OCI-LY1 (cell line): Measurements from ENCODE around the gene SNTG2.

Experiments
- H2AFZ ChIP-seq: fragments of 200-600 bp; sonication (generic), shearing (Covaris generic); 2 replicates; pipeline ENCODE4 v1.6.0; 2014; ENCODE audit warnings: antibody characterized with exemption, mild to moderate bottlenecking, low read length
- H3F3A ChIP-seq: fragments of 200-600 bp; sonication (generic), shearing (Covaris generic); 2 replicates; pipeline ENCODE4 v1.6.0; 2014; ENCODE audit warnings: mild to moderate bottlenecking, antibody characterized with exemption, low read length, moderate library complexity; ENCODE audit not compliant: insufficient read depth
- H3K27ac ChIP-seq: fragments of 200-600 bp; sonication (generic); 2 replicates; pipeline ENCODE4 v1.5.1; 2014; ENCODE audit warnings: low read length, mixed run types, mild to moderate bottlenecking, low read depth; ENCODE audit not compliant: poor library complexity, severe bottlenecking
- H3K27me3 ChIP-seq: fragments of 200-600 bp; sonication (generic); 2 replicates; pipeline ENCODE4 v1.6.0; 2014; ENCODE audit warnings: antibody characterized with exemption, mild to moderate bottlenecking, low read length, moderate library complexity; ENCODE audit not compliant: insufficient read depth
- H3K36me3 ChIP-seq: fragments of 200-600 bp; sonication (generic); 2 replicates; pipeline ENCODE4 v1.6.1; 2014; ENCODE audit warnings: mild to moderate bottlenecking, antibody characterized with exemption, low read length, moderate library complexity, mixed read lengths; ENCODE audit not compliant: insufficient read depth
- H3K4me1 ChIP-seq: fragments of 200-600 bp; sonication (generic); 2 replicates; pipeline ENCODE4 v1.5.1; 2014; ENCODE audit warnings: mild to moderate bottlenecking, low read length, moderate library complexity; ENCODE audit not compliant: insufficient read depth, severe bottlenecking
- H3K4me2 ChIP-seq: fragments of 200-600 bp; sonication (generic), shearing (Covaris generic); 2 replicates; pipeline ENCODE4 v1.6.1; 2014; ENCODE audit warnings: low read length
- H3K4me3 ChIP-seq: fragments of 200-600 bp; sonication (generic); 2 replicates; pipeline ENCODE4 v1.5.1; 2014; ENCODE audit warnings: low read length, low read depth, mild to moderate bottlenecking, mixed read lengths; ENCODE audit not compliant: poor library complexity, severe bottlenecking
- H3K79me2 ChIP-seq: fragments of 200-600 bp; shearing (Covaris generic); 2 replicates; pipeline ENCODE4 v1.6.1; 2016; ENCODE audit warnings: mixed run types, low read length, mixed read lengths; ENCODE audit not compliant: insufficient read depth
- H3K9ac ChIP-seq: fragments of 200-600 bp; sonication (generic), shearing (Covaris generic); 2 replicates; pipeline ENCODE4 v1.6.1; 2014; ENCODE audit warnings: mild to moderate bottlenecking, low read length, mixed read lengths
- H3K9me2 ChIP-seq: fragments of 200-600 bp; sonication (generic), shearing (Covaris generic); 2 replicates; pipeline ENCODE4 v1.6.1; 2014; ENCODE audit warnings: low read depth, mild to moderate bottlenecking, low read length, mixed read lengths
- H3K9me3 ChIP-seq: fragments of 200-600 bp; shearing (Covaris generic); 2 replicates; pipeline ENCODE4 v1.6.1; 2014; ENCODE audit warnings: low read length, mixed read lengths
- H4K20me1 ChIP-seq: fragments of 200-600 bp; sonication (generic), shearing (Covaris generic); 2 replicates; pipeline ENCODE4 v1.6.0; 2016; ENCODE audit warnings: mild to moderate bottlenecking, low read length; ENCODE audit not compliant: insufficient read depth
- EZH2 ChIP-seq: fragments of 200-600 bp; sonication (generic), shearing (Covaris generic); IDR thresholded peaks from 2 replicates; pipeline ENCODE4 v1.8.0; 2017; ENCODE audit warnings: borderline replicate concordance, mixed run types, mild to moderate bottlenecking, antibody characterized with exemption, low read length, moderate library complexity, mixed read lengths
- TF ChIP-seq, protein P1 (sequence below): fragments of 200-600 bp; sonication (generic), shearing (Covaris generic); IDR thresholded peaks from 2 replicates; pipeline ENCODE4 v1.5.1; 2017; ENCODE audit warnings: mild to moderate bottlenecking, antibody characterized with exemption, low read length, moderate library complexity, mixed read lengths

The SNTG2 gene

DNA sequence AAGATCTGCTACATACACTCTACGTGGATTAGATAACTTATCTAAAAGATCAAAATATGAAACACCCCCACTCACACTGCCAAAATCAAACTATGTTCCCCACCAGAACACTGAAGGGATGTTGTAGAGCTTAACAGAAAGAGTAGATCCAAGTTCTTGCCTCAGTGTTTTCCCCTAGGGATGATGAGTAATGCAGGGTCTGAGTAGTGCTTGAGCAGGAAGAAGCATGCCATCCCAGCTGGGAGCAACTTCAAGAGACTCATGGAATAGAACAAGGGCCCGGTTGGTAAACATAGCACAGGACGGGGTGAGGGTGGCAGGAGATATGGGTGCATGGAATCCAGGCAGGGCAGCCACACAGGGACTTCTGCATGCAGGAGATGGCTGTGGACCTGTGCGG is 74.3 kb downstream of the SNTG2 start:
- H4K20me1 ChIP-seq, result no peaks in the 10 kb centered on the region
- H3K27me3 ChIP-seq, result no peaks in the 10 kb centered on the region
- no peak overlapping the region for H3K4me2 ChIP-seq
- H3K4me3 ChIP-seq, result no peak overlapping the region
- no peak overlapping the region for H2AFZ ChIP-seq
- no peaks in the 10 kb centered on the region for H3K4me1 ChIP-seq
- TF ChIP-seq EZH2, result no peak
- TF ChIP-seq, protein P1, sequence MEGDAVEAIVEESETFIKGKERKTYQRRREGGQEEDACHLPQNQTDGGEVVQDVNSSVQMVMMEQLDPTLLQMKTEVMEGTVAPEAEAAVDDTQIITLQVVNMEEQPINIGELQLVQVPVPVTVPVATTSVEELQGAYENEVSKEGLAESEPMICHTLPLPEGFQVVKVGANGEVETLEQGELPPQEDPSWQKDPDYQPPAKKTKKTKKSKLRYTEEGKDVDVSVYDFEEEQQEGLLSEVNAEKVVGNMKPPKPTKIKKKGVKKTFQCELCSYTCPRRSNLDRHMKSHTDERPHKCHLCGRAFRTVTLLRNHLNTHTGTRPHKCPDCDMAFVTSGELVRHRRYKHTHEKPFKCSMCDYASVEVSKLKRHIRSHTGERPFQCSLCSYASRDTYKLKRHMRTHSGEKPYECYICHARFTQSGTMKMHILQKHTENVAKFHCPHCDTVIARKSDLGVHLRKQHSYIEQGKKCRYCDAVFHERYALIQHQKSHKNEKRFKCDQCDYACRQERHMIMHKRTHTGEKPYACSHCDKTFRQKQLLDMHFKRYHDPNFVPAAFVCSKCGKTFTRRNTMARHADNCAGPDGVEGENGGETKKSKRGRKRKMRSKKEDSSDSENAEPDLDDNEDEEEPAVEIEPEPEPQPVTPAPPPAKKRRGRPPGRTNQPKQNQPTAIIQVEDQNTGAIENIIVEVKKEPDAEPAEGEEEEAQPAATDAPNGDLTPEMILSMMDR, result no peak
- no peak overlapping the region for H3K9ac ChIP-seq
- no peaks in the 10 kb centered on the region for H3K79me2 ChIP-seq
- H3K36me3 ChIP-seq, result no peaks in the 10 kb centered on the region
- no peaks in the 10 kb centered on the region for H3K9me2 ChIP-seq
- H3F3A ChIP-seq, result no peaks in the 10 kb centered on the region
- no peaks in the 10 kb centered on the region for H3K9me3 ChIP-seq
- H3K27ac ChIP-seq, result no peak overlapping the region

DNA sequence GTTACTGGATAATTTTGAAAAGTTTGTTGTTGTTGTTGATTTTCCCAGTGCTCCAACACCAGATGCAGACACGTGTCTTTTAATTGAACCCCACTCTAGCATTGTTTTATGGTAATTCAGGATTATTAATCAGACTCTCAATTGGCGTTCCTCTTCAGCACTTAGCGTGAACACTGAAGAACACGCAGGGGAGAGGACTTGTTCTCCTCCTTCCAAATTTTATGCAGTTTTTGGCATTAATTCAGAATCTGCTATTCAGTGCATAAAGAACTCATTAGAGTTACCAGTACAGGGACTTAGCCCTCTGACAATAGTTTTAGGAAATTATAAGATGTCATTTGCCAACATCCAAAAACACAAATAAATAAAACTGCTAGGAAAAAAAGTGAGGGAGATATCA is 75.5 kb downstream of the SNTG2 start:
- Histone ChIP-seq H3K4me2 (no peak overlapping the region), H4K20me1 (no peaks in the 10 kb centered on the region), H3K9me3 (no peaks in the 10 kb centered on the region), H3K27me3 (no peaks in the 10 kb centered on the region), H3K79me2 (no peaks in the 10 kb centered on the region), H2AFZ (no peak overlapping the region), H3K4me3 (no peak overlapping the region), H3K27ac (no peak overlapping the region), H3K4me1 (no peaks in the 10 kb centered on the region), H3K9me2 (no peaks in the 10 kb centered on the region), H3F3A (no peaks in the 10 kb centered on the region), H3K36me3 (no peaks in the 10 kb centered on the region), H3K9ac (no peak overlapping the region)
- no peak for TF ChIP-seq EZH2
- TF ChIP-seq, protein P1, result no peak

DNA sequence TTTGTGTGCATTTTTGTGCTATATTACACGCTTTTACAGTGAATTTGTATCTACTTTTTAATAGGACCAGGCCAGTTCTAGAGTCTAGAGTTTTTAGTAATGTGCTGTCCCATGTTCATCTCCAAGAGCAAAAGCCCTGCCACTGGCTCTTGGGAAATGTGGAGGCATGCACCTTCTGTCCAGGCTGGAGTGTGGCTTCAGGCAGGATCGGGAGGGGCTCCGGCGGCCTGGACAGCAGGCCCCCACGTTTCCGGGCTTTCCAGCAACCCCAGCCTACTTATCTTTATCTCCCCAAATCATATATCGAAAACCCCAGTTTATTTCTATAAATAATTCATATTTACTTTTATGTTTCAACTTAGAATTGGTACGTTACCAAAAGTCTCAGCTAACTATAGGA is 78.2 kb downstream of the SNTG2 start:
- Histone ChIP-seq H3K4me2 (no peak overlapping the region), H3K4me1 (no peaks in the 10 kb centered on the region)

More for the DNA sequence above, 78.2 kb downstream of the SNTG2 start:
- Histone ChIP-seq H3K4me3 (no peak overlapping the region), H2AFZ (no peak overlapping the region), H3K9me2 (no peaks in the 10 kb centered on the region), H3K27ac (no peak overlapping the region), H3K27me3 (no peaks in the 10 kb centered on the region), H4K20me1 (no peaks in the 10 kb centered on the region), H3K9ac (no peak overlapping the region), H3F3A (no peaks in the 10 kb centered on the region), H3K9me3 (no peaks in the 10 kb centered on the region), H3K36me3 (no peaks in the 10 kb centered on the region), H3K79me2 (no peaks in the 10 kb centered on the region)
- TF ChIP-seq EZH2, result no peak
- TF ChIP-seq, protein P1, result no peak
